ENCODE data around the gene KCNJ10.
A peak's percentile ranks its signal among the peaks of the same experiment; 100 is the strongest.

GRCh38 chr1:160058087-160058486 lies 11.9 kb downstream of the KCNJ10 start:
- TF ChIP-seq CTCF (IDR thresholded peaks at IDR 0.05; ENCODE audit: low read depth, low read length, poor library complexity, severe bottlenecking), result peak; percentile 56
- no peak for TF ChIP-seq EZH2phosphoT487 (IDR thresholded peaks at IDR 0.05; ENCODE audit: borderline replicate concordance, low read length)
